Thyroid gland (tissue), 4 donors: ENCODE results near the gene CCDC83.

ENCODE experiments used
- POLR2A ChIP-seq, 2 donors: fragments of 450-650 bp; IDR thresholded peaks; one replicate each; pipeline ENCODE4 v1.6.1; 2017; ENCODE audit warnings: antibody characterized with exemption in 2 of 2, mild to moderate bottlenecking in 2 of 2, moderate library complexity in 1 of 2
- TF ChIP-seq, protein P1 (sequence below), 6 experiments: fragments of 200-600 bp in 3 of 6; fragments of 450-650 bp in 3 of 6; sonication (generic) in 3 of 6; IDR thresholded peaks; one replicate each; pipeline ENCODE4 v1.5.1; 2016 to 2019; ENCODE audit warnings: antibody characterized with exemption in 6 of 6, mild to moderate bottlenecking in 2 of 6, inconsistent platforms in 1 of 6, moderate library complexity in 1 of 6

- TF ChIP-seq, protein P1, sequence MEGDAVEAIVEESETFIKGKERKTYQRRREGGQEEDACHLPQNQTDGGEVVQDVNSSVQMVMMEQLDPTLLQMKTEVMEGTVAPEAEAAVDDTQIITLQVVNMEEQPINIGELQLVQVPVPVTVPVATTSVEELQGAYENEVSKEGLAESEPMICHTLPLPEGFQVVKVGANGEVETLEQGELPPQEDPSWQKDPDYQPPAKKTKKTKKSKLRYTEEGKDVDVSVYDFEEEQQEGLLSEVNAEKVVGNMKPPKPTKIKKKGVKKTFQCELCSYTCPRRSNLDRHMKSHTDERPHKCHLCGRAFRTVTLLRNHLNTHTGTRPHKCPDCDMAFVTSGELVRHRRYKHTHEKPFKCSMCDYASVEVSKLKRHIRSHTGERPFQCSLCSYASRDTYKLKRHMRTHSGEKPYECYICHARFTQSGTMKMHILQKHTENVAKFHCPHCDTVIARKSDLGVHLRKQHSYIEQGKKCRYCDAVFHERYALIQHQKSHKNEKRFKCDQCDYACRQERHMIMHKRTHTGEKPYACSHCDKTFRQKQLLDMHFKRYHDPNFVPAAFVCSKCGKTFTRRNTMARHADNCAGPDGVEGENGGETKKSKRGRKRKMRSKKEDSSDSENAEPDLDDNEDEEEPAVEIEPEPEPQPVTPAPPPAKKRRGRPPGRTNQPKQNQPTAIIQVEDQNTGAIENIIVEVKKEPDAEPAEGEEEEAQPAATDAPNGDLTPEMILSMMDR (IDR thresholded peaks at IDR 0.05), result no peak
- TF ChIP-seq POLR2A (IDR thresholded peaks at IDR 0.05), result no peak
Observed at GRCh38 chr11:85903811-85904210, 48.6 kb downstream of the CCDC83 start.
